ENCODE data around the gene SCAF4. TPM values are rescaled to one million over a fixed set of nuclear protein-coding genes. Genes with fewer than 3 reads are reported as not detected.
"Not testable (repeated sequence)": the region's sequence is repeated elsewhere in the genome, so short reads cannot be mapped to it uniquely, and the experiment has no call there.

The SCAF4 gene, protein sequence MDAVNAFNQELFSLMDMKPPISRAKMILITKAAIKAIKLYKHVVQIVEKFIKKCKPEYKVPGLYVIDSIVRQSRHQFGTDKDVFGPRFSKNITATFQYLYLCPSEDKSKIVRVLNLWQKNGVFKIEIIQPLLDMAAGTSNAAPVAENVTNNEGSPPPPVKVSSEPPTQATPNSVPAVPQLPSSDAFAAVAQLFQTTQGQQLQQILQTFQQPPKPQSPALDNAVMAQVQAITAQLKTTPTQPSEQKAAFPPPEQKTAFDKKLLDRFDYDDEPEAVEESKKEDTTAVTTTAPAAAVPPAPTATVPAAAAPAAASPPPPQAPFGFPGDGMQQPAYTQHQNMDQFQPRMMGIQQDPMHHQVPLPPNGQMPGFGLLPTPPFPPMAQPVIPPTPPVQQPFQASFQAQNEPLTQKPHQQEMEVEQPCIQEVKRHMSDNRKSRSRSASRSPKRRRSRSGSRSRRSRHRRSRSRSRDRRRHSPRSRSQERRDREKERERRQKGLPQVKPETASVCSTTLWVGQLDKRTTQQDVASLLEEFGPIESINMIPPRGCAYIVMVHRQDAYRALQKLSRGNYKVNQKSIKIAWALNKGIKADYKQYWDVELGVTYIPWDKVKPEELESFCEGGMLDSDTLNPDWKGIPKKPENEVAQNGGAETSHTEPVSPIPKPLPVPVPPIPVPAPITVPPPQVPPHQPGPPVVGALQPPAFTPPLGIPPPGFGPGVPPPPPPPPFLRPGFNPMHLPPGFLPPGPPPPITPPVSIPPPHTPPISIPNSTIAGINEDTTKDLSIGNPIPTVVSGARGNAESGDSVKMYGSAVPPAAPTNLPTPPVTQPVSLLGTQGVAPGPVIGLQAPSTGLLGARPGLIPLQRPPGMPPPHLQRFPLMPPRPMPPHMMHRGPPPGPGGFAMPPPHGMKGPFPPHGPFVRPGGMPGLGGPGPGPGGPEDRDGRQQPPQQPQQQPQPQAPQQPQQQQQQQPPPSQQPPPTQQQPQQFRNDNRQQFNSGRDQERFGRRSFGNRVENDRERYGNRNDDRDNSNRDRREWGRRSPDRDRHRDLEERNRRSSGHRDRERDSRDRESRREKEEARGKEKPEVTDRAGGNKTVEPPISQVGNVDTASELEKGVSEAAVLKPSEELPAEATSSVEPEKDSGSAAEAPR
- polyA plus RNA-seq (ENCODE audit: insufficient read length in 12 of 12), result 10 to 100 TPM in 11 of 12 donors, not detected in 1; 21.5 to 47.6 (median 24.4) TPM
- long read RNA-seq, donor 1, full-length matches to known transcripts, result 3 of 20 reads
- long read RNA-seq, donor 1, partial matches to known transcripts, result 17 of 20 reads
- long read RNA-seq, donor 1, other reads (novel, unspliced or antisense), result 0 of 20 reads
- long read RNA-seq, donor 2, full-length matches to known transcripts, result 3 of 3 reads
- long read RNA-seq, donor 2, partial matches to known transcripts, result 0 of 3 reads
- long read RNA-seq, donor 2, other reads (novel, unspliced or antisense), result 0 of 3 reads
- long read RNA-seq, donor 3, full-length matches to known transcripts, result 1 of 1 reads
- long read RNA-seq, donor 3, partial matches to known transcripts, result 0 of 1 reads
- long read RNA-seq, donor 3, other reads (novel, unspliced or antisense), result 0 of 1 reads
- long read RNA-seq, donor 4, result 0 reads
- long read RNA-seq, donor 5, full-length matches to known transcripts, result 3 of 3 reads
- long read RNA-seq, donor 5, partial matches to known transcripts, result 0 of 3 reads
- long read RNA-seq, donor 5, other reads (novel, unspliced or antisense), result 0 of 3 reads
- long read RNA-seq, donor 6, full-length matches to known transcripts, result 1 of 1 reads
- long read RNA-seq, donor 6, partial matches to known transcripts, result 0 of 1 reads
- long read RNA-seq, donor 6, other reads (novel, unspliced or antisense), result 0 of 1 reads
- long read RNA-seq, donor 7, result 0 reads
- long read RNA-seq, donor 8, partial matches to known transcripts, result 0 of 1 reads
- long read RNA-seq, donor 8, other reads (novel, unspliced or antisense), result 0 of 1 reads
- long read RNA-seq, donor 9, partial matches to known transcripts, result 0 of 1 reads
- long read RNA-seq, donor 9, other reads (novel, unspliced or antisense), result 0 of 1 reads
- long read RNA-seq, donor 10, full-length matches to known transcripts, result 2 of 2 reads
- long read RNA-seq, donor 10, partial matches to known transcripts, result 0 of 2 reads
- long read RNA-seq, donor 10, other reads (novel, unspliced or antisense), result 0 of 2 reads
- long read RNA-seq, donor 11, result 0 reads

DNA sequence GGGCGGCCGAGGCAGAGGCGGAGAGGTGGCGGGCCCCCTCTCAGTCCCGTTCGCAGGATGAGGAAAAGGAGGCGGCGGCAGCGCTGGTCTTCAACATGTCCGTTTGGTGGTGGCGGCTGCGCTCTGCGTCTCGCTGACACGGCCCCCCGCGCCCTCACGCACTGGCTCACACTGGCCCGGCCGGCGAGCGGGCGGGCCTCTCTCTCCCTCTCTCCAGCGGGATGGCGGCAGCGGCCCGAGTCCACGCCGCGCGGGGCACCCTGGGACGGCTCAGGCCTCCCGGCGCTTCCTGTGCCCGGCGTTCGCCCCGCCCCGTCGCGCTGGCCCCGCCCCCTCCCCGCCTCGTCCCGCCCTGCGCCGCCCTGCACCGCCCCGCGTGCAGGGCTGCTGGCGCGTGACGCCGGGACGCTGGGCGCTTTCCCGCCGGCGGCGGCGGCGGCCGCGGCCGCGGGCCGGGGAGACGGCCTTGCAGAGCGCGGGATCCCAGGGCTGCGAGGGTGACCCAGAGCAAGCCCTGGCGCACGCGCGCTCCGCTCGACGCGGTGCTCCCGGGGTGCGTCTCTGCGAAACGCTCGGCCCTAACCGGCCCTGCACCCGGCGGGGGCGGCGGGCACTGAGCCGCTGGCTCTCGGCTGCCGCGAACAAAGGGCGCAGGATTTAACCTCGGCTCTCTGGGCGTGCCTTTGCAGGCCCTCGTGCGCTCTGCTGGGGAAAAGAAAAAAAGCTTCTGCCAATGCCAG, at the start of gene SCAF4:
Gene SCAF4, minus strand, starts transcription at position 262 of the 740 bp plus-strand sequence. CDS start 426 bp downstream, outside the sequence.
- peak; percentile 89 for DNase-seq

DNA sequence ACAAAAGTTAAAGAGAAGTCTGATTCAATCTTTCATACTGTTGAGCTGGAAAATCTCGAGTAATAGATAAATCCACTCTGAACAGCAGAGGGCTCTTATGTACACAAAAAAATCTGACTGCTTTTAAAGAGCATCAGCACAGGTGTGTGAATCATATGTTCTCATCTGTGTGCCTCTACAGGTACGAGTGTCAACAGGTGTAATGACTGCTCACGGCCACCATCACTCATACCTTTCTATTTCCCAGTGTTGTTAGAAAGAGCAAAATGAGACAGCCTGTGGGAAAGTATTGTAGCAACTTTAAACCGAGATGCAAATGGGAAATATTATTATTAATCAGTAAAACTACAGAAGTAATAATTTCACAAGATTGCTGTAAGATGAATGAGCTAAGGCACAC, 49.0 kb upstream of the SCAF4 start:
- no peak for DNase-seq

- no peak for DNase-seq
Observed at GRCh38 chr21:31778546-31778945, 46.6 kb upstream of the SCAF4 start.

GRCh38 chr21:31777857-31778256, 45.9 kb upstream of the SCAF4 start:
- DNase-seq, result no peak

DNA sequence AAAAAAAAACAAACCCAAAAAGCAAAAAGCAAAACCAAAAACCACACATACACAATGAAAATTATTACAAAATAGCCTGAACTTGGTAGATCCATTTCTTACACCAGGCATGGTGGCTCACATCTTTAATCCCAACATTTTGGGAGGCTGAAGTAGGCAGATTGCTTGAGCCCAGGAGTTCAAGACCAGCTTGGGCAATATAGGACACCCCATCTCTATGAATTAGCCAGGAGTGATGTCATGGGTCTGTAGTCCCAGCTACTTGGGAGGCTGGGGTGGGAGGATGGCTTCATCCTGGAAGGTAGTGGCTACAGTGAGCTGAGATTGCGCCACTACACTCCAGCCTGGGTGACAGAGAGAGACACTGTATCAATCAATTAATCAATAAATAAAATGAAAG, 42.1 kb upstream of the SCAF4 start:
- no peak for DNase-seq

- DNase-seq, result no peak
Observed at GRCh38 chr21:31772674-31773555, 41.0 kb upstream of the SCAF4 start.

DNA sequence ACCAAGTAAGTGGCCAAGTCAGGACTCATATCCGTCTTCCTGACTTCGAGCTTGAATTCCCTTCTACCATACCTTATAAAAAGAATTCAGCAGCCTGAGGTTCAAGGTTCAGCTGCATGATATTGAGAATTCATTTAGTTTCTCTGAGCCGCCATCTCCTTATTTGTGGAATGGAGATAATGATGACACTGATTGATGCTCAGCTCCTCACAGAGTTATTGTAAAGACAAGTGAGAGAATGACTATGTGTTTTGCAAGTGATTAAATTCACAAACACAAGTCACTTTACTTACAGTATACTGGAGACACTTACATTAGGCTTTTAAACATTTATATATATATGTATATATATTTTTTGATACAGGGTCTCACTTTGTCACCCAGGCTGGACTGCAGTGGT, 39.8 kb upstream of the SCAF4 start:
- DNase-seq, result no peak

GRCh38 chr21:31768710-31769109, 36.8 kb upstream of the SCAF4 start:
- DNase-seq, result no peak

GRCh38 chr21:31766899-31767298, 35.0 kb upstream of the SCAF4 start:
- no peak for DNase-seq

DNA sequence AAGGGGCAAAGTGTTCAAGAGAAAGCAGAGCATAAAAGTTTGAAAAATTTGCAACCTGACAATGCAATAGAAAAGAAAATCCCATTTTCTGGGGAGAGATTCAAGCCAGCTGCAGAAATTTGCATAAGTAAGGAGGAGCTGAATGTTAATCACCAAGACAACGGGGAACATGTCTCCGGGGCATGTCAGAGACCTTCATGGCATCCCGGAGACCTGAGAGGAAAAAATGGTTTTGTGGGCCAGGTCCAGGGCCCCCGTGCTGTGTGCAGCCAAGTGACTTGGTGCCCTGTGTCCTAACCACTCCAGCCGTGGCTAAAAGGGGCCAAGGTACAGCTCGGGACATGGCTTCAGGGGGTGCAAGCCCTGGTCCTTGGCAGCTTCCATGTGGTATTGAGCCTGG, 33.9 kb upstream of the SCAF4 start:
- DNase-seq, result not testable (repeated sequence)

- DNase-seq, result no peak
Observed at GRCh38 chr21:31760931-31761330, 29.0 kb upstream of the SCAF4 start.

DNA sequence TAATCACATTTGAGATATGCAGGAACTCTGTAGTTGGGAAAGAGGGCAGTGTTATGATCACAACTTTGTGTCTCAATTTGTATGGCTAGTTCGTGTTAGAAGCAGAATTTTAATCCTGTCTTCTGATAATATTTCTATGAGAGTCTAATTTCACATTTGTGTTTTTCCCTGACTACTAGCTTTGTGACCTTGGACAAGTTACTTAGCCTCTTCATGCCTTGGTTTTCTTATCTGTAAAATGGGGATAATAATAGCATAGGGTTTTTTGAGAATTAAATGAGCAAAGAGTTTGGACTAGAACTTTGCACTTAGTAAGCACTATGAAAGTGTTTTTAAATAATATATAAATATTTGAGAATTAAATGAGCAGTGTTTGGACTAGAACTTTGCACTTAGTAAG, 24.9 kb upstream of the SCAF4 start:
- no peak for DNase-seq

DNA sequence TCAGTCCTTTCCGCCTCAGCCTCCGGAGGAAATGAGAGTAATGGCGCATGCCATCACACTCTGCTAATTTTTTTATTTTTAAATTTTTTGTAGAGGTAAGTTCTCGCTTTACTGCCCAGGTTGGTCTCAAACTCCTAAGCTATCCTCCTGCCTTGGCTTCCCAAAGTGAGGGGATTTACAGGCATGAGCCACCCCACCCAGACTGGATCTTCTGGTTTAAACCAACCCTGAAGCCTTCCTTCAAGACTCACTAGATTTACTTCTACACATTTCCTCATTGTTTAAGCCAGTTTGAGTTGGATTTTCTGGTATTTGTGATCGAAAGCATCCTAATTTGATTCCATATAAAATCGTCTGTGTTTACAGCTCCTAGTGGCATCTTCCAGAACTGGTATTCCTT, 23.1 kb upstream of the SCAF4 start:
- DNase-seq, result no peak

DNA sequence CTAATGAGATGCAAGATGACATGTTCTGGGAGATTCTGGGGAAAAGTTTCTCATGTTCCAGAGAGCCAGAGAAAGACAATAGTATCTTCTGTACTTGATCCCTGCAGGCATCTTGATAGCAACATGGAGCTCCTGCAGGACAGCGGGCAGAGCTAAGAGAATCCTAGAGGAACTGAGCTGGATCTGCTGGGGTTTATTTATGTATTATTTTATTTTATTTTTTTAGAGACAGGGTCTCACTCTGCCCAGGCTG, 22.7 kb upstream of the SCAF4 start:
- no peak for DNase-seq

GRCh38 chr21:31753949-31754707, 22.2 kb upstream of the SCAF4 start:
- DNase-seq, result no peak

DNA sequence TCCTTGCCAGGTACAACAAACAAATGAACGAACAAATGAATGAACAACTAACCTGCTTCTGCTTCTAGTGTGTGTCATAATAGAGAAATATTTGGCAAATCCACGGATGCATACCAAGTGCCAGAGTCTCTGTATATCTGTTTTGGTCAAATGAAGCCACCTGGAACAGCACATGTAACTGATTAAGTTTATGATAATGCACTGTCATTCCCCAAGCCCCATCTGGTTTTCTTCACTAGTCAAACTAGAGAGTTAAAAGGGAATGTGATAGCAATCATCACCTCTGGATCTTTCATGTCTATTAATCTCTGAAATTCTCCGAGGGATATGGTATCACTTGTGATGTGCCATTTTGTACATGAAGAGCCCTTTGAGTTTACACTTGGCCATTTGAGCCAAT, 21.0 kb upstream of the SCAF4 start:
- no peak for DNase-seq

DNA sequence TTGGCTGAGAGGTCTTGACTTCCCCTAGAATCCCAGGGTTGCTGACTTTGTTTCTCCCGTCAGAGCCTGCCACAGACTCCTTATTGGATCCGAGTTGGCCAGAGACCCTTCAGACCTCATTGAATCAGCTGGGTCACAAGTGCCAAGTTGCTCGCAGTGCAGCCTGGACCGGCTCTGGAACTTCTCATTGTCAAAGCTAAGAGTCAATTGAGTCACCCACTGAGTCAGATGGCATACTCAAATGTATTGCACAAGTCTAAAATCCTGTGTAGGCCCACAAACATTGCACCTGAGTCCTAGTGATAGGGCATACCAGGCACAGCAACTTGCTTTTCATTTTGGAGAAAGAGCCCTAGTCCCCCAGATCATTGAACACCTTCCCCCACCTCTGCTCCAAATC, 20.4 kb upstream of the SCAF4 start:
- no peak for DNase-seq

DNA sequence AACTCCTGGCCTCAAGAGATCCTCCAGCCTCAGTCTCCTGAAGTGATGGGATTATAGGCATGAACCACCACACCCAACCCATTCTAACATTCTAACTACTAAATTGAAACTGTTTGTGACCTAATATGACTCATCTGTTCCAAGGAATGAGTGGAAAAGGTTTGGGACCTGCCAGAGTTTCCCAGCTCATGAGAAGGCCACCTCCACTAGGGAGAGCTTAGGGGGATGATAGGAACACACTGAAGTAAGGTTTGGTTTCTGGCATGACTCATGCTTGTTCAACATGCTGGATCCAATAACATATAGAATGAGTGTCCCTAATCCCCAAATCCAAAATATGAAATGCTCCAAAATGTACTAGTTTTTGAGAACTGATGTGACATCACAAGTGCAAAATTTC, 18.9 kb upstream of the SCAF4 start:
- DNase-seq, result no peak
